Measurements from ENCODE around the gene MFAP3L. TPM values are rescaled to one million over a fixed set of nuclear protein-coding genes. Genes with fewer than 3 reads are reported as not detected.

The MFAP3L gene
- total RNA-seq, 1 donor from 2014 or later, result 34.1 TPM

DNA sequence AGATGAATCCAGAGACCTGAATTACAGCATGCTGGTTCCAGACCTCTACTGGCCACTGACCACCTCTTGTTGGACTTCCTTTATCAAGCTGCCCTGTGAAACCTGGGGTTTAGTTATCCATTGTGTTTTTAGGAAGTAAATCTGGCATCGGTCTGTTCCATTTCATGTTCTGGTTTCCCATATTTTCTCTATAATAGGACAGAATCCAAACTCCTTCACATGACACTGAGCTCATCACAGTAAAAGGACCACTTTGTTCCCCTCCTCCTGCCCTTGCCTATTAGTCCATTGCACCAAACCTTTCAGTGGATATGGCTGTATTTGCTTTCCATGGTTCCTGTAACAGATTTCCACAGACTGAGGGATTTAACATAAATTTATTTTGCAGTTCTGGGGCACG lies 4.0 kb downstream of the MFAP3L start:
- DNase-seq (ENCODE audit: low read depth in 2 of 2), result peak in 1 of 2 donors; percentile 88

- no peak for DNase-seq (ENCODE audit: low read depth in 2 of 2)
These were observed 8.9 kb downstream of the MFAP3L start for GRCh38 chr4:170017252-170017651.

DNA sequence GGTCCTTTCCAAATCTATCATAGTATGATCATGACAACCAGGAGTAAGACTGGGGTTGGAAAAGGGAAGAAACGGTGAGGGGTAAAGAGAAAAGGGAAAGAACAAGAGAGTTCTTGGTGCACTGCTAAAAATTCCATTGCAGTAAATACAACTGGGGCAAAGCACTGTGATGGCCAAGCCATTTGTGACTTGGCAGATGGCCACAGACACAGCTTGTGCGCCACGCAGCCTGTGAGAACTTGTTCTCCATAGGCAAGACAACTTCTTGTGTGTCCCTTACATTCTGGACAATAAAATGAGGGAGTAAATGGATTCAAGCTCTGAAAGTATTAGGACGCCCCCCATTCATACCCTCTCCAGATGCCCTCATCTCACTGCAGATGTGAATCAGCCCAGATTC lies 10.9 kb downstream of the MFAP3L start:
- DNase-seq (ENCODE audit: low read depth in 2 of 2), result no peak

GRCh38 chr4:170014359-170015011 lies 11.7 kb downstream of the MFAP3L start:
- DNase-seq (ENCODE audit: low read depth in 2 of 2), result no peak

DNA sequence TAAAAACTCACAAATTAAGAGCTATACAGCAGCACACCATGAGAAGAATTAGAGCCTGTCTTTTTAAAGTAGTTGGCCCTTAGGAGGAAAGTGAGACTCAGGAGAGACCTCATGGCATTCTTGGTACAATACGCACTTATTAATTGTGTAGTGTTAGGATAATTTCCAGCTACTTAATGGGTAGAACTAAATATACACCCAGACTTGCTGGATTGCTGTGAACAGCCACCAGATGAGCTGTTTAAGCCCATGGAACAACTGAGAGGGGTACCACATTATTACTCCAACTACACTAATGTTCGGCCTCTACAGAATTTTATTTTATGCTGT lies 13.6 kb downstream of the MFAP3L start:
- DNase-seq (ENCODE audit: low read depth in 2 of 2), result no peak

- peak in 1 of 2 donors; percentile 7 for DNase-seq (ENCODE audit: low read depth in 2 of 2)
These were observed 14.1 kb downstream of the MFAP3L start for GRCh38 chr4:170011921-170012628.

DNA sequence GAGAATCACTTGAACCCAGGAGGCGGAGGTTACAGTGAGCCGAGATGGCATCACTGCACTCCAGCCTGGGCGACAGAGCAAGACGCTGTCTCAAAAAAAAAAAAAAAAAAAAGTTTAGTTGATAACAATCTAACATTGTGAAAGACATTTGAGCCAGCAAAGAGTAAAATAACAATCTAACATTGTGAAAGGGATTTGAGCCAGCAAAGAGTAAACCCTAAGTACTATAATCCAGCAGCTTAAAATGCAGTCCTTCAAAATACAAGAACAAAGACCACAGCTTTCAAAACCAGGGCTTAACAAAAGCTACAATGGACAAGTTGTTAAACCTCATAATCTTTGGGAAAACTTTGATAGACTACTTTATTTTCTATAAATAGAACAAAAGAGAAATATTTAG lies 16.9 kb downstream of the MFAP3L start:
- DNase-seq (ENCODE audit: low read depth in 2 of 2), result no peak

GRCh38 chr4:170008801-170009200 lies 17.4 kb downstream of the MFAP3L start:
- DNase-seq (ENCODE audit: low read depth in 2 of 2), result no peak

DNA sequence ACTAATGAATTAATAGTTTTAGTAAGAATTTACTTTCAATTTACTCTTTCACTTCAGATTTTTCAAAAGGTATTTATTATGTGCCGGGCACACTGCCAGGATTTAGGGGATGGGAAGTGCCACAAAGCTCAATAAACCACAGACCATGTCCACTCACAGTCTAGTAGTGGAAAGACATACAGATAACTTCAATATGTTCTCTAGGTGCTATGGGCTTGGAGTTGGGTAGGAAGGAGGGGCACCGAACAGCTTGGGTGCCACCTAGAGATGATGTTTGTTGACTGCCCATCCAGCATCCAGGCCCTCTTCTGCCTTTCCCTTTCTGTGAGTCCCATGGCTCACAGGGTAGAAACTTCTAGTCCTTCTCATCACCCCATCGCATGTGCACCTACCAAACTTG lies 17.8 kb downstream of the MFAP3L start:
- peak in 1 of 2 donors; percentile 61 for DNase-seq (ENCODE audit: low read depth in 2 of 2)

DNA sequence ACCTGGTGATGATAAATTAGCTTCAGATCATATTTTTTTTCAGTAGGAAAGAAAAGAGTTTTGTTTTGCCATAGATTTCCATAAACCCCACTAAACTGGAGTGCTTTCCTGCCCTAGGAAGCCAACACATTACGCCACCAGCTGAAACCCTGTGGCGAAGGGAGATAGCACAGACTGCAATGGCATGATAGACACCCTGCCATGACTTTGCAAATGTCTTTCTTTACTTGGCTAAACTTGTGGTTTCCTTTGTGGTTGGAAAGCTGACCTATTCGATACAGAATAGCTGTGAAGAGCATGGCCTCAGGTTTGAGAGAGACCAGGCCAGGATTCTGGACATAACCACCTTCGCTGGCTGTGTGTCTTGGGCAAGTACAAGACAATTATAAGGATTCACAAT lies 19.1 kb downstream of the MFAP3L start:
- no peak for DNase-seq (ENCODE audit: low read depth in 2 of 2)

DNA sequence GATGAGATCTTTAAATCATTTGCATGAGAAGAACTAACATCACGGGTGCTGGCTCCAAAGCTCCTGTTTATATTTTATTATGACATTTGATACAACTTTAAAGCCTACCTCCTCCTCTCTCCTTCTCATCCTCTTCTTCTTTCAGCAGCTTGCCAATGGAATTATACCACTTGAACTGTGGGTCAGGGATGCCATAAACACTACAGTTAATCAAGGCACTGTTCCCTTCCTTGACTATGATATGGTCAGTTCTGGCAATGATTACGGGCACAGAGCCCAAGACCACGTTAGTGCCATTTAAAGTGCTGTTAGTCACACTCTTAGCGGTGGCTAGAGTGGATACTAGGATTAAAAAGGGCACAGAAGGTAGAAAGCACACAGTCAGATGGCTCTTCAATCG lies 20.7 kb downstream of the MFAP3L start:
- no peak for DNase-seq (ENCODE audit: low read depth in 2 of 2)

GRCh38 chr4:170004651-170005295 lies 21.4 kb downstream of the MFAP3L start:
- no peak for DNase-seq (ENCODE audit: low read depth in 2 of 2)

DNA sequence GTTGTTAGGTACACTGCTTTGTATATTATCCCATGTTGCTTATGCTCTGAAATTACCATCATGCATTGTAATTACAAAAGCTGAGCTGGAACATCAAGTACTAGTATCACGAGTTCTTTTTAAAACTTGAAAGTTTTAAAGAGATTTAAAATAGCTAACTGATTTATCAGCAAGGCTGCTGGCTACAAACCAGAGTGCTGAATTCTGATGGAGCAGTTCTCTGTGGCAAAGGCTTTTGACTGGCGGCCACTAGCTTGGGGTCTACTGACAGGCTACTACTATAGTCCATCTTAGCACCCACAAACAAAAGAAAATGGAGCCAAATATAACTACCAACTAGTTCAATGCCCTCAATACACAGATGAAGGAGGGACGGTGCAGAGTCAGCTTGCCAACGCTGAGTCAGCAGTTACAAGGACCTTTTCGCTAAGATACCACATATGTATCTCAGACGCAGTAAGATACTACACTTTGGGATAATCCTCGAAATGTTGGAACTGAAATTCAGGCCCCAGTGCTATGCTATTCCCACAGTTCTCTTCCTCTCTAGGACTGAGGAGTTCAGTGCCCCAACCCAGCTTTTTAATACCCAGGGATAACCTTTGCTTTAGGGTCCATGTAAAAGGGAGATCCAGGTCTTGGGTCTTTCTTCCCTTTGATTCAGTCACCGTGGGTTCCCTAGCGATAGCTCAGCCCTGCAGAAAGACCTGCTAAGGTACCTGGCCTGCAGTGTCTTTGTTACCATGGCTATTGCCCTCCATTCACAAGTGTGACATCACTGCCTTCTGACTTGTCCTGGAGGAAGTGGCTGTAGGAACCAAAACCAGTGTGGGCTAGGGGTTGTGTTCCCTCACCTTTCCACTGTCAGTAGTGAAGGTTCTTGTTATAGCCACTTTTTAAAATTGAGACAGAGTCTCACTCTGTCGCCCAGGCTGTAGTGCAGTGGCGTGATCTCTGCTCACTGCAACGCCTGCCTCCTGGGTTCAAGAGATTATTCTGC lies 22.8 kb downstream of the MFAP3L start:
- no peak for DNase-seq (ENCODE audit: low read depth in 2 of 2)

- peak in 1 of 2 donors; percentile 8 for DNase-seq (ENCODE audit: low read depth in 2 of 2)
These were observed 24.4 kb downstream of the MFAP3L start for GRCh38 chr4:170001745-170002267.

DNA sequence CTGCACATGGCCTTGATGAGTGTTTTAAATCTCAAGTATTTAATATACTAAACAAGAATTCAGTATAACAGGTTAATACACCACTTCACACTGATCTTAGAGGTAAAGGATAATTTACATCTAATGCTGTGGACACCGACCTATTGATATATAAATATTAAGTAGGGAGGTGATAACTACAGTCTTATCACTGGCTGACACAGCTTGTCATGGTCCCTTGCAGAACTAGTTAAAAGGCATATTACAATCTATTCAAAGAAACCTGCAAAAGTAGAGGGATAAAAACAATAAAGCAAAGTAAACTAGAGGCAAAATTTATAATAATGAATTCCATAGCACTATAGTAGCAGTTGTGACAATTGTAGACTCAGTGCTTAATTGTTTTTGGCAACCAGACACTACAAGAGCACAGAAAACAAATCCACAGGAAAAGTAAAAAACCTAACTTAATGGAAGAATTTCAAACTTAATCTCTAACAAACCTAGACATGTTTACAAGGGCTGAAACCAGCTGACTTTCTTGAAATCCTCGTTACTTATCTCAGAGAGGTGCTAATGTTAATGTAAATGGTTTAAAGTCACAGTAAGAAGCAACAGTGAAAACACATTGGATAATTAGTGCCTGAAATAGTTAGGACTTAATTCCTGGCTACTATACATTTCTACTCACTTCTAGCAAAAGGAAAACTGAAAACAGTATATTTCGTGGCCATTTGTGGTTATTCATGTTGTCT lies 25.0 kb downstream of the MFAP3L start:
- DNase-seq (ENCODE audit: low read depth in 2 of 2), result no peak

DNA sequence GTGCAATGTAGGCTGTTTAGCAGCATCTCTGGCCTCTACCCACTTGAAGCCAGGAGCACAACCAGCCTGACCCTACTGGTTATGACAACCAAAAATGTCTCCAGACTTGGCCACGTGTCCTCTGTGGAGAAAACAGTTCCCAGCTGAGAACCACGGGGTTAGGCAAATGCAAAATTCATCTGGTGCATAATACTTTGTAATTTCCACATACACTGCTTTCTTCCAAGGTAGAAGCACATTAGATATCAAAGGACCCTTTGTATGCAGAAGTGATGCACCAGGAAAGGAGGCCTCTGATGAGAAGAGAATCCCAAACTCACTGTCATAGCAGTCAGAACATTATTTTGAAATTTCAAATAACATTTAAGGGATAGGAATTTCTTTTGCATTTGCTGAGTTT lies 26.3 kb downstream of the MFAP3L start:
- DNase-seq (ENCODE audit: low read depth in 2 of 2), result no peak

DNA sequence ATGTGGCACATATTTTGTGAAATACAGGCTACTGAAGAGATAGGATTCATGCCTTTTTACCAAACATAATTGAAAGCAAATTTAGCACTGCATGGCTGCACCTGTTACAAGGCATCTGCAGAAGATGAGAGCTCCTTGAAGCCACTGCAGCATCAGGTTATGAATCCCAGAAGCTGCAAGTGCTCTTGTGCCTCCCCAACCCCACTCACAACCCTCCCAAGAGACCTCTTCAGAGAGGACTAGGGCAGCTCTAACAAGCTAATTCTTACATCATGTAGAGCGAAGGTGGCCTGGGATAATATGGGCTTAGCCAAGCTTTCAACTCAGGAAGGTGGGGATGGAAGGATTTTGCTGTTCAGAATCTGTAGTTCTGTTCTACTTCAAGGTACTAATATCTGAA lies 27.2 kb downstream of the MFAP3L start:
- no peak for DNase-seq (ENCODE audit: low read depth in 2 of 2)

DNA sequence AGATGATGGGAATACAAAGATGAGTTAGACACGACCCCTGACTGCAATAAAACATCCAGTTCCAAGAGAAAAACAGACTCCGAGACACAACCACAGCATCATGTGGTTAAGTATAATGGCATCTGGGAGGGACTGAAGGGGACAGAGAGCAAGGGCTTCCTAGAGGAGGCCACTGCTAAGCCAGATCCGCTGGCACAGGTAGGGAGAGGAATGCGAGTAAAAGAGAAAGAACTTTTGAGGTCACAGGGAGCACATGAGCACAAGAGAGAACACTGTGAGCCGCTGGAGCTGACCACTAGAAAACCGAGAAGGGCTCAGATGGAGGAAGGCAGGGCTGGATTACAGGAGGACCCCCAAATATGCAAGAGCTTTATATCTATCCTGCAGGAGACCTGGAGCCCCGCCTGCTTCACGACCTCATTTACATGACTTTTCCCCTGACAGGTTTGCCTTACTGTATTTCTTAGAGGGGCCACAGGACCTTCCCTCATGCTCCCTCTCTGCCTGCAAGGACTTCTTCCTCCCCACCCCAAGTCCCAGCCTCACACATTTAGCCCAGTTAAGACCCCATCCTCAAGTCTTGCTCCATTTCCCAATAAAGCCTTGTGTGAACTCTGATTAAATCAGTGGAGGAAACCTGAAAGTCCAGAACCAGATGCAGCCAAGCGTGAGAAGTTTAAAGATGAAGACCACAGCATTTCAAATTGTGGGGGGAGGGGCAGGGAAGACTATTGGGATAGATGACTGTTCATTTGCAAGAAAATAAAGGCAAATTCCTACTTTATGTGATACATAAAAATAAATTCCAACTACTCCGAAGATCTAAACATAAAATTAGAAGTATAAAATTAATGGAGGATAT lies 29.6 kb downstream of the MFAP3L start:
- DNase-seq (ENCODE audit: low read depth in 2 of 2), result no peak

- DNase-seq (ENCODE audit: low read depth in 2 of 2), result no peak
These were observed 32.7 kb downstream of the MFAP3L start for GRCh38 chr4:169993531-169993930.

- DNase-seq (ENCODE audit: low read depth in 2 of 2), result no peak
These were observed 37.9 kb downstream of the MFAP3L start for GRCh38 chr4:169988252-169988651.

Measured in lung microvascular endothelial cell (primary cell).